ENCODE data around the gene PGK2. TPM values are rescaled to one million over a fixed set of nuclear protein-coding genes. Genes with fewer than 3 reads are reported as not detected.

Gene PGK2
- total RNA-seq (not detected), polyA plus RNA-seq (not detected)
- long read RNA-seq, donor 1: 0 reads
- long read RNA-seq, donor 2: 0 reads

GRCh38 chr6:49787176-49787575 lies at the start of gene PGK2:
Gene PGK2 (minus strand): TSS chr6:49787285. CDS start chr6:49787187, 98 bp downstream.
- intact Hi-C loops (cut with DNase I): no loop called here
- 82 to 85% (median 83%) methylated on average over 8 of the region's 8 CpGs for WGBS, 3 donors
- TF ChIP-seq CTCF (IDR thresholded peaks at IDR 0.05): no peak

GRCh38 chr6:49835140-49835539 lies 48.1 kb upstream of the PGK2 start:
- intact Hi-C loops (cut with DNase I): no loop called here
- DNase-seq (no peak), ATAC-seq (no peak)
- no peaks in the 10 kb centered on the region for H3K9me3 ChIP-seq
- no peaks in the 10 kb centered on the region for H3K27me3 ChIP-seq (ENCODE audit: insufficient read depth in 3 of 3, low read length in 2 of 3)
- no peaks in the 10 kb centered on the region for H3K4me1 ChIP-seq
- no peak overlapping the region for H3K4me3 ChIP-seq
- no peak for TF ChIP-seq CTCF (IDR thresholded peaks at IDR 0.05)
- WGBS, 3 donors: 85 to 89% (median 86%) methylated on average over 3 of the region's 3 CpGs
- no peaks in the 10 kb centered on the region for H3K36me3 ChIP-seq (ENCODE audit: insufficient read depth in 1 of 2, low read depth in 1 of 2)
- H3K27ac ChIP-seq: no peak overlapping the region

More at GRCh38 chr6:49787176-49787575, at the start of gene PGK2:
- no peak within 1 kb of the TSS for H3K4me3 ChIP-seq
- H3K27me3 ChIP-seq (ENCODE audit: insufficient read depth in 3 of 3, low read length in 2 of 3): no peaks in the 10 kb centered on the region
- no peaks in the 10 kb centered on the region for H3K4me1 ChIP-seq
- H3K27ac ChIP-seq: no peak within 1 kb of the TSS
- no peaks in the 10 kb centered on the region for H3K9me3 ChIP-seq
- ATAC-seq (no peak), DNase-seq (no peak)
- no peaks in the 10 kb centered on the region for H3K36me3 ChIP-seq (ENCODE audit: insufficient read depth in 1 of 2, low read depth in 1 of 2)

GRCh38 chr6:49833386-49833785 lies 46.3 kb upstream of the PGK2 start:
- TF ChIP-seq CTCF (IDR thresholded peaks at IDR 0.05): no peak
- intact Hi-C loops (cut with DNase I): no loop called here
- WGBS, 3 donors: 81 to 95% (median 81%) methylated on average over 1 of the region's 1 CpG
- no peaks in the 10 kb centered on the region for H3K36me3 ChIP-seq (ENCODE audit: insufficient read depth in 1 of 2, low read depth in 1 of 2)
- H3K27ac ChIP-seq: no peak overlapping the region
- no peaks in the 10 kb centered on the region for H3K4me1 ChIP-seq
- H3K4me3 ChIP-seq: no peak overlapping the region
- H3K9me3 ChIP-seq: no peaks in the 10 kb centered on the region
- no peak for ATAC-seq
- DNase-seq: no peak
- H3K27me3 ChIP-seq (ENCODE audit: insufficient read depth in 3 of 3, low read length in 2 of 3): no peaks in the 10 kb centered on the region

- Histone ChIP-seq H3K9me3 (no peaks in the 10 kb centered on the region), H3K27me3 (ENCODE audit: insufficient read depth in 3 of 3, low read length in 2 of 3) (no peaks in the 10 kb centered on the region), H3K27ac (no peak overlapping the region), H3K4me3 (no peak overlapping the region), H3K4me1 (no peaks in the 10 kb centered on the region), H3K36me3 (ENCODE audit: insufficient read depth in 1 of 2, low read depth in 1 of 2) (no peaks in the 10 kb centered on the region)
- DNase-seq: no peak
- intact Hi-C loops (cut with DNase I): no loop called here
- ATAC-seq: no peak
- WGBS, 3 donors: 66 to 73% (median 71%) methylated on average over 5 of the region's 5 CpGs
- TF ChIP-seq CTCF (IDR thresholded peaks at IDR 0.05): no peak
Measured at GRCh38 chr6:49826743-49827406, 39.8 kb upstream of the PGK2 start.

GRCh38 chr6:49815166-49815565 lies 28.1 kb upstream of the PGK2 start:
- Histone ChIP-seq H3K27ac (no peak overlapping the region), H3K4me3 (no peak overlapping the region), H3K36me3 (ENCODE audit: insufficient read depth in 1 of 2, low read depth in 1 of 2) (no peaks in the 10 kb centered on the region), H3K27me3 (ENCODE audit: insufficient read depth in 3 of 3, low read length in 2 of 3) (no peaks in the 10 kb centered on the region), H3K4me1 (no peaks in the 10 kb centered on the region), H3K9me3 (no peaks in the 10 kb centered on the region)
- intact Hi-C loops (cut with DNase I): no loop called here
- DNase-seq: no peak
- ATAC-seq: no peak
- no peak for TF ChIP-seq CTCF (IDR thresholded peaks at IDR 0.05)
- WGBS, 3 donors: 81 to 92% (median 88%) methylated on average over 2 of the region's 2 CpGs

All from psoas muscle (tissue), 8 donors.